ENCODE measurements around the gene BEND7.
"Not testable (repeated sequence)": the region's sequence is repeated elsewhere in the genome, so short reads cannot be mapped to it uniquely, and the experiment has no call there.

BEND7 gene

DNA sequence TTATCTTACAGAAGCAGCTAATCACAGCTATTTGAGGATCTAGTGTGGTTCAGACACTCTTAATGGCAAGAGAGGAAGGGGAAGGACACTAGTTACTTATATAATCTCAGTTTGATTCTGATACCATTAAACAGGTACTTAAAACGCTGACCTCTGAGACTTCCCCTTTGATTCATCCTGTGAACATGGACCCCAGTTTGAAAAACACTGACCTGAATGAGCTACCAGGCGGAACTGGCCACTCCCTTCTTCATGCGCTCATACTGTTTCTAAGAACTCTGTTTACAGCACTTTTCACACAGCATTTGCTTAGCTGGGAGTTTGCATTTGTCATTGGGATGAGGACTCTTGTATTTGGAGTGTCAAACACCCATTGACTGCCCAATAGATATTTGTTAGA lies 45.7 kb downstream of the BEND7 start:
- DNase-seq (ENCODE audit: low spot score), result no peak

DNA sequence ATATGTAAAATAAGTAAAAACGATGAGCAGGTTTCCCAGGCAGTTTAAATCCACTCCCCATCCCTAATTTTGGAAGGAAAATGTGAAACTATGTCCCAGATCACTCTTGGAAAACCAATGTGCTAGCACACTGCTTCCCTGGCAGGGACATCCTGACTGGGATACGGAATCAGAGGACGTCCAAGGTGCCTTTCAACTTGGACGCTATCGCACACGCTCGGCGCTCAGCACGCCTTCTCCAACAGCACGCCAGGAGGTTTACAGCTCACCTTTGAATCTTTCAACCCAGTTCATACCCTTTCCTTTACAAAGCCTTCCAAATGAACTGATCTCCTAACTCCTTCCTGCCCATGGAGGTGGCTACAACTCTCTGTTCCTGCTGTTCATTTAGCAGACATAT lies 47.1 kb downstream of the BEND7 start:
- no peak for DNase-seq (ENCODE audit: low spot score)

DNA sequence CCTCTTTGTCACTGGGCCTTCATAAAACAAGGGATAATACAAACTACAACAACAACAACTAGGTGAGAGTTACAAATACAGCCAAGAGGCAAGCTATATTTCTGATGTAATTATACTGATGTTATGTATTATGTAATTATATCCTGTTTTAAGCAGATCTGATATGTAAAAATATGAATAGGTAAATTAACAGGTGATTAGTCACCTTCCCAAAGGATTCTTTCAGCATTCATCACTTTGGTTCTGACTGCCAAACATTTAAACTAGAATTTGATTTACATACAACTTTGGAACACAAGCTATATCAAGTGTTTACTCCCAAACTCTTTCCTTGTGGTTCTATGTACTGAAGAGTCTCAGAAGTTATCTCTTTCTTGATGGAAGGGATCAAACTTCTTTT lies 53.7 kb downstream of the BEND7 start:
- no peak for DNase-seq (ENCODE audit: low spot score)

DNA sequence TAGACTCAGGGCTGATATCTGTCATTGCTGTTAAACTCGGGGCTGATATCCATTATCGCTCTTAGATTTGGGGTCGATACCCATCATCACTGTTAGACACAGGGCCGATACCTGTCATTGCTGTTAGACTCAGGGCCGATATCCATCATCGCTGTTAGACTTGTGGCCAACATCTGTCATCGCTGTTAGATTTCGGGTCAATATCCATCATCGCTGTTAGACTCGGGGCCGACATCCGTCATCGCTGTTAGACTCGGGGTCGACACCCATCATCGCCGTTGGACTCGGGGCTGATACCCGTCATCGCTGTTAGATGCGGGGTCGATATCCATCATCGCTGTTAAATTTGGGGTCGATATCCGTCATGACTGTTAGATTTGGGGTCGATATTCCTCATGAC lies 54.8 kb downstream of the BEND7 start:
- DNase-seq (ENCODE audit: low spot score), result no peak

DNA sequence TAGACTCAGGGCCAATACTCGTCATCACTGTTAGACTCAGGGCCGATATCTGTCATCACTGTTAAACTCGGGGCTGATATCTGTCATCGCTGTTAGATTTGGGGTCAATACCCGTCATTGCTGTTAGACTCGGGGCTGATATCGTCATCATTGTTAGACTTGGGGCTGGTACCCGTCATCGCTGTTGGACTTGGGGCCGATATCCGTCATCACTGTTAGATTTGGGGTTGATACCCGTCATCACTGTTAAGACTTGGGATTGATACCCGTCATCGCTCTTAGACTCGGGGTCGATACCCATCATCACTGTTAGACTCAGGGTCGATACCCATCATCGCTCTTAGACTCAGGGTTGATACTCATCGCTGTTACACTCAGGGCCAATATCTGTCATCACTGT lies 56.5 kb downstream of the BEND7 start:
- no peak for DNase-seq (ENCODE audit: low spot score)

DNA sequence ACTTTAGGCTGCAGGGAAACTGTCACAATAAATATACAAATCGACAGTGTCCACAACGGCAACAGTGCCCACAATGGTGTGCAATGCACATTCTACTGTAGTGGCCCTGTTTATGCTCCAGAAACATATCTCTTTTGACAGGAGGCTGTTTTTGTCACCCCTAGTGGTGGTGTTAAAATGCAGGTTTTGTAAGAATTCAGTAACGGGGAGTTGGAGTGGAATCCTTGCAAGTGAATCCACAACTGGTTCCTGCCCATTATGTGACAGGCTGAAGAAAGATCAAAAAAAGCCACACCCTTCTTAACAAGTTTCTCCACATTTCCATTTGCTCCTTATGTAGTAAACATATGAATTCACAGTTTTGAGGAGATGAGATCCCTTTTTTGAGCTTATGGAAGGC lies 58.5 kb downstream of the BEND7 start:
- no peak for DNase-seq (ENCODE audit: low spot score)

DNA sequence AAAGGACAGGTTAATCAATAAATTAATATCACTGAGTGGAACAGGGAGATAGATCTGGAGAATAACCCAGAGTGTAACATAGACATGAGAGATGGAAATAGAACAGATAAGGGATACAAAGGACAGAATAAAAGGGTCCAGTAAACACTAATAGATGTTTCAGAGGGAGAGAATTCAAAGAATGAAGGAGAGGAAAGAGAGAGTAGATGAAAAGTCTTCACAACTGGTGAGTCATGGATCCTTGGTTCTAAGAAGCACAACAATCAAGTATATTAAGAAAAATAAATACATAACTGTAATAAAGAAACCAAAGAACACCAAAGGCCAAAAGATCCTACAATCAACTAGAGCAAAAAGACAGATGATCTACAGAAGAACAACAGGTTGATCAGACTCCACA lies 66.3 kb downstream of the BEND7 start:
- DNase-seq (ENCODE audit: low spot score), result no peak

DNA sequence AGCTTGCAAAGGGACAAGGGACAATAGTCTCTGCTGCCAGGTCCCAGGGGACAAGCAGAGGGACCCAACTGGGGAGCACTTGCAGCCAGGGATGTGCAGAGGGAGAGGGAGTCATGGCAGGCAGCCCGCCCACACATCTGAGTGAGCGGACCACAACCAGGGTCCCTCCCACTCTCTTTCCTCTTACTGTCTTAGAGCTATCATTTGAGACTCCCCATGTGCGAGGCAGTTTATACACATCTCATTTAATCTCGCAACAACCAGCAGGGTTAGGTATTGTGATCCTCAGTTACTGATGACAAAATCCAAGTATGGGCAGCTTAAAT lies 70.2 kb downstream of the BEND7 start:
- DNase-seq (ENCODE audit: low spot score), result no peak

DNA sequence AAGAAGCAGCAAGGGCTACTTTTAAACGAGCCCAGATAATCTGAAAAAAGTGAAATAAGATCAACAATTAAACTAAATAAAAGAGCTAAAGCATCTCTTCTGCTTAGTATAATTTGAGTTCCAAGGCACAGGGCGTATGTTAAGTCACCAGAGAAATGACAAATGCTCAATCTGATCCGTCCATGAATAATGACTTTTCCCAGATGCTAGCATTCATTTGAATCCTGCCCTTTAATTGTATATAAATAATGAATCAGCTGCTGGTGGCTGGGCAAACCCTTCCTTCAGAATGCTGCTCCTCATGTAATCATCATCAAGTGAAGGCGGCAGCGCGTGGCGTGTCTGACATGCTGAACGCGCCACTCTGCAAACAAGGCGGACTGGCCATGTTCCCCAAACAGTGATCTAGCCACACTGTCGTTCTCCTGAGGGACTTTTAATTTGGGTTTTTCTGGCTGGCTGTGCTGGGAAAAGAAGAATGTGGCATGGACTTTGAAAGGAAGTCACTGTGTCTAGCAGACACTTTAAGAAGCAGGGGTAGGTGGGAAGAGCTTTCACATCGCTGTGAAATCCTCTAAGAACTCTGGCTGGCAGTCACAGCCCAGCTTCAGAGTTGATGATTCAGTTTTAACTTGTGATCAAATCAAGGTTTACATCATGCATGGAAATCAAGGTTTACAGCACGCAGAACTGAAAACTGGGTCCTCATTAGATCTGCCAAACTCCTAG lies 70.7 kb downstream of the BEND7 start:
- DNase-seq (ENCODE audit: low spot score), result no peak

DNA sequence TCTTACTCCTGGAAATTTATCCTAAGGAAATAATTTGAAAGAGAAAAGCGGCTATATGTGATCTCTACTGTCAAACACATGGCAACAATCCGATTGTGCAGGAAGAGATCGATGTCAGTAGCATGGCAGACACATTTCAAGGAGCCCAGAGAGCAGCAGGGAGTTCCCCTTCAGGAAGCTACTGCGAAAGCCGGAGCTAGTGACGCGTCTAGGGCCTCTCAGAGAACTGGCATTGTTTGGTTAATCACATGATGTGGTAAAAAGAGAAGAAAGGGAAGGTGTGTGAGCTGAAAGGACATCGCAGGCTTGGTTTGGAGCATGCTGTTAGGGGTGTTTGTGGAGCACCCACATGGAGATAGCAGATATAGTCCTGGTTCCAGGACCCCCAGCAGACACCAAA lies 74.9 kb downstream of the BEND7 start:
- no peak for DNase-seq (ENCODE audit: low spot score)

DNA sequence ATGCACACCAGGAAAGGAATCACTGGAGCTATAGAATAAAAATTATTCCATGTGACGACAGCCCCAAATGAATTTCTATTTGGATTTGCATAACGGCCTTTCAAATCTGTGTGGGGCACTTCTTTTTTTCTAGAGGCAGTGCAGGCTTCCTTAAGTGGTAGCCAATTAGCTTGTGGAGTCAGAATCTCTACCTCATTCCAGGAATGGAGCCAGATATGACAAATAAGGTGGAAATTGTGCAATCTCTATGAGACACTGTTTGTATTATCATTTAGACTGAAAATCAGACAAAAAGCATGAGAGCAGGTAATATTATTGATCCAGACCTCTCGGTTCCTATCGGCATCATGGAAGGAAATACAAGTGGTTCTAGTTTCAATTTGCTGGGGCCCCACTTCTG lies 78.7 kb downstream of the BEND7 start:
- no peak for DNase-seq (ENCODE audit: low spot score)

DNA sequence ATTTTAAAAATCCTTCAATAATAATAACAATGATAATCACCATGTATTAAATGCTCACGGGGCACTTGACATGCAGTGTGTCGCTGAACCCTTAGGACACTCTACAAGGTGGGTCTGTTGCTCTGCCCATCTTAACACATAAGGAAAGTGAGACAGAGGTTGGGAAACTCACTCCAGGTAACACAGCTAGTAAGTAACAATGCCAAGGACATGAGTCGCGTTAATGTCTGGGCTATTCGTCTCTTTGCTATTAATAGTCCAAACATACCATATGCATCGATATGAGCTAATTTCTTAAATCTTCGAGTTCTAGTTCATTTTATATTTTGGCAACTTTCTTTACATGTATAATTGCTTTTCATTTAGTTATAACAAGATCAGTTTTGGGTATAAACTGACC lies 79.5 kb downstream of the BEND7 start:
- DNase-seq (ENCODE audit: low spot score), result no peak

DNA sequence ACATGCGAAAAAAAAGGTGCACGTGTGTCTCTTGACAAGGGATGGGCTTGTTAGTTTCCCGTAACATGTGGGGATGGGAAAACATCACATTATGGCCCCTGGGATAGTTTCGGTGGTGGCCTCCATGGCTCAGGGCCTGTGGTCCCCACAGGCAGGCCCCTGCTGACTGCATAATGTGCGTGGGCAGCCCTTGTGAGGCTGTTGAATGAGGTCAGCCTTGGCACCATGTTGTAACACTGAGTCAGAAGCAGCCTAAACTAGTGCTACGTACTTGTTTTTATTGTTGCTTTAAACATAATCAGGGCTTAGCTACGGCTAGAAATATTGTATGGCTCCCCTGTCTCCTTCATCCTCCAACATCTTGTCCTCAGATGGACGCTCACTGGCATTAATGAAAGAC lies 80.6 kb downstream of the BEND7 start:
- DNase-seq (ENCODE audit: low spot score), result no peak

DNA sequence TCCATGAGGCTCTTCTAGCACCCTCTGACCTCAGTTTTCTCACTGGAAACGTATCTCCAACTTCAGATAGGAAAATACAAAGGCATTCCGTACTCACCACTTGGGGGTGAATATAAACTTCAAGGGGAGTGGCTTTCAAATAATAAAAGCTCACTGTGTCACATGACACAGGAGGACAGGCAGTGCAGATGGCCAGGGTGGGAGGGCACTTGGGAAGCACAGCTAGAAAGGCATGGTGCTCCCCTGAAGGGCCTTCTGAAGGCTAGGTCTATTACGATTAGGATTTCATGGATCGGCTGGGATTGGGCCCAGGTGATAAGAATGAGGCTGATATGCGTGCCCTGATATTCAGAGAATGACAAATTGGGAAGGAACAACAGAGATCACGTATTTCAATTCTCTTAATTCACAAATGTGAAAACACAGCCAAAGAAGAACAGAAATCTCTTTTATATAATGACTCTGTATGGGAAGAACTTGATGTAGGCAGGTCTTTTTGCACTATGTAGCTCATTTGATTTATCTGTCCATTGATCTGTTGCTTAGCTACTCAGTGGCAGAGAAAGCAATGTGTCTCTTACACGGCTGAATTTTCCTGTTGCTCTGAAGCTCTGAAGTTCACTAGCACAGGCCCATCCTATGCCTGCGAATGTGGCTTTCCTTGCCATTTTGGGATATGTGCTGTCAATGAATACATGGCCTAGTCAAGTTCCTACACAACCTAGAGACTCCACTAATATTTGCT lies 83.0 kb downstream of the BEND7 start:
- no peak for DNase-seq (ENCODE audit: low spot score)

DNA sequence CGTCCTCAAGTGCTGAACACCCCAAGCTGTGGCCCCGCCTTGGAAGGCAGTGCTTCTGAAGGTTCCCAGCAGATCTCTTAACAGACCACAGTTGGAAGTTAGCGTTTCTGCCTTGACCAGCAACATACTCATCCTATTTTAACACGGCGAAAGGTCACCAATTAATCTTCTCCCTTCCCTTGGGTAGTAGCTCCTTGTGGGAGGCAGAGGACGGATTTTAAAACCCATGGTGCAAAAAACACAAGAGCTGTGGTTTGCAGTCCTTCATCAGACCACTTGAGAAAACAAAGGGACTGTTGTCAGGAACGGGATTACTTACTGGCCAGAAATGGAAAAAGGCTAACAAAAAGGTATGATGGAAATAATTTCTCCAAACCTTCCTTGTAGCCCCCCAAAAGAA lies 87.3 kb downstream of the BEND7 start:
- no peak for DNase-seq (ENCODE audit: low spot score)

DNA sequence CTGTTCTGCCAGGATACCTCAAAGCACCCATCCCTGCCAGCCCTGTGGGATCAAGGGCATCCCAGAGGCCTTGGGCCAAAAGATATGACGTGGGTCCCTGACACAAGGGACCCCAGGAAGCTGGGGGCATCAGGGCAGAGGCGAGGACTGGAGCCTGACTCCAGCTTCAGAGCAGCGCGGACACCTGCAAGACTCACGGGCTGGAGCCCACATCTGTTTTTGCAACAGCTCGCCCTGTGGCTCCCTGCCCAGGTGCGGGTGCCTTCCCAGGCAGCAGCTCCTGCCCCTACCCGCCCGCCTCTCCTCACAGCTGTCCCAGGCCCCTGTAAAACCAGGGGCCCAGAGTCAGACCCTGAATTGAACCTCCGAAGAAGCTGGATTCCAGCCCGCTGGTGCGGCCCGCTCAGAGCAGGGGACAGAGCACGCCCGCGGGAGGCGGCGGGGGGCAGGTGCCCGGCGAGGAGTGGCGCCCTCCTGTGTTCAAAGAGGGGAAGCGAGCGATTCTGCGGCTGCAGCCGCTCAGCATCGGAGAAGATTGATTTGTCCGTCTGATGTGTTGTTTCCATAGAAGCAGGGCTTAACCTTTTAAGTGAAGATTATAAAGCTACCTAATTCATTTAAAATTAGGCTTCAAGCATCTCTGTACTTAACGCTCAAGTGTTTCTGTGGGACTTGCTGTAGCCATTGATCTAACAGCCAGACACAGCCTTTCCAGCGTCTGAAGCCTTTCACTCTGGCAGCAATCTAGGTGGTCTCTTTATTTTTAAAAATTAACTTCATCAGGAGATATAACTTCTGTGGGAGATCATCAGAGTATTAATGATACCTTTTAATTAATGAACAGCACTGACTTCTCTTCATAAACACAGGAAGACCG lies 88.4 kb downstream of the BEND7 start:
- peak; percentile 42 for DNase-seq (ENCODE audit: low spot score)

DNA sequence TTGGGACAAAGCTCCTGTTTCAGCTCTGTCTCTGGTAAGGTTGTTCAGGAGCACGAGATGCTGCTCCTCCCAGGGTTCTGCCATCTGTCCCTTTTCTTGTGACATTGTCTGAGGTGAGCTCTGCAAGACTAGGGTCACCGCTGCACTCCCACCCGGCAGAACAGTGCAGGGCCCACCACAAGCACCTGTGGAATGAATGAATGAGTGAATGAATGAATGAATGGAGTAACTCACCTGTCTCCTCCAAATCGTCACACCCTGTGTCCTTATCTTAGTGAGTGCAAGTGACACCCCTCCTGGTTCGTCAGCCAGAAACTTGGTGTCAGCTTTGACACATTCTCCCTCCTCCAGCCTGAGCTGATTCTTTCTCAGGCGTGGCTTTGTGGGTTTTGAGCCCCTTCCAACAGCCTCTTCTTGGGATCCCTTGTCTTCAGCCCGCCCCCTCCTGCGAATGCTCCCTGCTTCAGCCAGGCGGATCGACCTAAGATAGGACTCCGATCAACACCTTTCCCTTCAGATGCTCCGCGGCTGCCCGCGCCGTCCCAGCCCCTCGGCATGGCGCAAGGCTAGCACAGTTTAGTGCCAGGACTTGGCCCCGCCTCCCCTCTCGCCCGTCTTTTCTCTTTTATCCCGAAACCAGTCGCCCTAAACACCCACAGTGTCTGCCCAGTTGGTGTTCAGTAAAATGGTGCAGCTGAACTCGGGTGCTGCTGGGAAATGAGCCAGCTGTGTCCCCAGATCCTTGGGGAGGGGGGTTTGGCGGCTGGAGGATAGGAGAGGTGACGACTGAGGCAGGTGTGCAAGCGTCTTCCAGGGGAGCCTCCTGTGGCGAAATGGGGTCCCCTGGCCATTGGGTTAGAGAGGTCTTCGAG lies 89.3 kb downstream of the BEND7 start:
- peak; percentile 31 for DNase-seq (ENCODE audit: low spot score)

DNA sequence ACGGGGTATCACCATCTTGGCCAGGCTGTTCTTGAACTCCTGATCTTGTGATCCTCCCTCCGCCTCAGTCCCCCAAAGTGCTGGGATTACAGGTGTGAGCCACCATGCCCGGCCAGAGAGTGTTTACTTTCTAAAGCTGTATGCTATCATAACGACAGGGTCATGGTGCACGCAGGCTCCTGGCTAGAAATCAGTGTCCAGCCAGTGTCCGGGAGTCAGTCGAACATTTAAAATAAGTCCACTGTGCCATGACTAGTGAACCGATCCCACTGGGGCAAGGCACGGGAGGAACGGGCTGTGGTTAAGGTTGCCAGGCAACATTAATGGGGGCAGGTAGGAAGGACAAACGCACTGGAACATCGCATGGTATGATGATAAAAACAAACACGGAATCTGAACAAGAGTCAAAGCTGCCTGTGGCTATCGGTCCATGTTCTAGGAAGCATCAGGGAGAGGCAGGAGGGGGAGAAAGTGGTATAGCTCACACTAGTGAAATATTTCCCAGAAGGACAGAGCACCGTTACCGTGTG lies 91.7 kb downstream of the BEND7 start:
- DNase-seq (ENCODE audit: low spot score), result no peak

DNA sequence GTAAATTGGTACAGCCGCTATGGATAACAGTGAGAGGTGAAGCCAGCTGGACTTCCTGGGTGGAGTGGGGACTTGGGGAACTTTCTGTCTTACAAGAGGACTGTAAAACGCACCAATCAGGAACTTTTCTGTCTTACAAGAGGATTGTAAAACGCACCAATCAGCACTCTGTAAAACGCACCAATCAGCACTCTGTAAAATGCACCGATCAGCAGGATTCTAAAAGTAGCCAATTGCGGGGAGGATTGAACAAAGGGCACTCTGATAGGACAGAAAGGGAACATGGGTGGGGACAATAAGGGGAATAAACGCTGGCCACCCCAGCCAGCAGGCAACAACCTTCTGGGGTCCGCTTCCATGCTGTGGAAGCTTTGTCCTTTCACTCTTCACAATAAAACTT lies 100.9 kb downstream of the BEND7 start:
- DNase-seq (ENCODE audit: low spot score), result not testable (repeated sequence)

DNA sequence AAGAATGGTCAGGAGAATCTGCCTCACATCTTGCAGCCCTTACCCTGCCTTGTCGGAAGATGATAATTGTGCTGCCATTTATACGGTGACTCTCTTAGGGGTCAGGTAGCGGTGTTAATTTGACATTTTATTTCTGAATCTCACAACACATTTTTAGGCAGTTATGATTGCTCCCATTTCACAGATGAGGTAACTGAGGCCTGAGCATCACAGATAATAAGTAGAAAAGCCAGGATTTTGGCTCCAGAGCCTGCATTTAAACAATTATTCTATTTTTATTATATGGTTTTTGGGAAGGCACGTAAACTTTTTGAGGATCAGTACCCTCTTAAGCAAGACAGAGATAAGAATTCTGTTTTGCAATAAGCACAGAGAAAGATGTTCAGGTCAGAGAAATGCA lies 103.4 kb downstream of the BEND7 start:
- DNase-seq (ENCODE audit: low spot score), result no peak

DNA sequence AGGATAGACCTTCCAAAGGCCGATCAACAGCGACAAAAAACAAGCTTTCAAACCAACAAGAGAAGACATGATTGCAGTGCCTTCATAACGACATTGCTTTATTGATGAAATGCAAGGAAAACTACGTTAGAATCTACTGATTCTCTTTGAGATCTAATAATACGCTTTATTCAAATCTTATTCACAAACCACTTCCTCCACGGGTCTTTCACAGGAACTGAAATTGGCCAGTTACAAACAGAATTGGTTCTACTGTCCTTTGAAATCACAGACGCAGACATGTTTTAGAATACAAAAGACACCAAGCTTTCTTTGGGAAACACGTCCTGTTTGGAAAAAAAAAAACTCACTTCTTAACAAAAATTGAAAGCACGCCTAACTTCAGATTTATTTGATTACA lies 106.0 kb downstream of the BEND7 start:
- DNase-seq (ENCODE audit: low spot score), result no peak

DNA sequence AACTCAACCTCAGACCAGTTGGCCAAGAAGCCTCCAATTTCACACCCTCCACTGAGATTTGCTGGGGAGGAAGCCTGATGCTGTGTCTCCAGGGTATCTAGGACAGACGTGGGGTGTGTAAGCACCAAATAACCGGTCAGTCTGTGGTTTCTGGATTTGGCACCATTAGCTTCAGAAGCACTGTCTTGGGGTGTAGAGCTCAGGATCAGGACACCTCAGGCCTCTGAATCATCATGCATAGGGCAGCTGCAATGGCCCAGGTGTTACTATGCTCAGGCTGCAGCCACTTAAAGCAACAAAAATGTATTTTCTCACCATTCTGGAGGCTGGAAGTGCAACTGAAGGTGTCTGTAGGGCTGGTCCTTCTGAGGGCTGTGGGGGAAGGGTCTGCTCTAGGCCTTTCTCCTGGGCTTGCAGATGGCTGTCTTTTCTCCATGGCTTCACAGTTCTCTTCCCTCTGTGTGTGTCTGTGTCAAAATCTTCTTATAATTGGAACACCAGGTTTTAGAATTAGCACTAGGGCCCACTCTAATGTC lies 107.4 kb downstream of the BEND7 start:
- no peak for DNase-seq (ENCODE audit: low spot score)

Data from cerebellar cortex (tissue), 1 donor.